NB4 (cell line): ENCODE results near the gene PAX3.
A peak's percentile ranks its signal among the peaks of the same experiment; 100 is the strongest.

Experiments
- DNase-seq: peaks from one replicate; pipeline ENCODE4 v3.0.0; 2010; ENCODE audit warnings: low read depth
- H3K4me3 ChIP-seq: one replicate; pipeline ENCODE4 v1.5.1; 2011; ENCODE audit warnings: mild to moderate bottlenecking, low read depth, low read length, moderate library complexity
- CTCF ChIP-seq: IDR thresholded peaks from one replicate; pipeline ENCODE4 v1.5.1; 2012; ENCODE audit warnings: low read depth, low read length
- MYC ChIP-seq: IDR thresholded peaks from 2 replicates; pipeline ENCODE4 v1.6.1; 2011; ENCODE audit warnings: low read depth, low read length
- POLR2A ChIP-seq: IDR thresholded peaks from 2 replicates; pipeline ENCODE4 v1.6.1; 2011; ENCODE audit warnings: mild to moderate bottlenecking; ENCODE audit not compliant: insufficient read length; ENCODE audit errors: extremely low read depth
- TF ChIP-seq, protein P1 (sequence below): IDR thresholded peaks from 2 replicates; pipeline ENCODE4 v1.6.1; 2011; ENCODE audit warnings: low read depth, low read length

PAX3 gene

DNA sequence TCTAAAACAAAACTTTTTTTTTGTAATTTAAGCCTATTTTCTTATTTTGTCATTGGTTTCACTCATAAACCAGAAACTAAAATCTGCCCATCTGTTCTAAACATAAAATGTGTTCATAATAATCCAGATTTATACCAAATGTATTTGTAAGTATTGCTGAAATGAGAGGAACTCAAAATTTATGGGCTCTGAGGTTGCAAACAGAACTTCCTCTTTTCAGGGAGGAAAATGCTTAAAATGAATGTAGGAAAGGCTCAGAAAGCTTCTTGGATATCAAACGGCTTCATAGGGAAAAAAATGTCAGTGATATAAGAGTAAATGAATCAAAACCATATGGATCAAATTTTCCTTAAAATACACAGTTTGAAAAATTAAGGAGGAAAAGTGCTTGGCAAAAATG lies 83.9 kb downstream of the PAX3 start:
- TF ChIP-seq, protein P1, sequence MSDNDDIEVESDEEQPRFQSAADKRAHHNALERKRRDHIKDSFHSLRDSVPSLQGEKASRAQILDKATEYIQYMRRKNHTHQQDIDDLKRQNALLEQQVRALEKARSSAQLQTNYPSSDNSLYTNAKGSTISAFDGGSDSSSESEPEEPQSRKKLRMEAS: no peak
- TF ChIP-seq CTCF (no peak), MYC (no peak), POLR2A (no peak)
- H3K4me3 ChIP-seq: no peak overlapping the region
- DNase-seq: peak; percentile 57

DNA sequence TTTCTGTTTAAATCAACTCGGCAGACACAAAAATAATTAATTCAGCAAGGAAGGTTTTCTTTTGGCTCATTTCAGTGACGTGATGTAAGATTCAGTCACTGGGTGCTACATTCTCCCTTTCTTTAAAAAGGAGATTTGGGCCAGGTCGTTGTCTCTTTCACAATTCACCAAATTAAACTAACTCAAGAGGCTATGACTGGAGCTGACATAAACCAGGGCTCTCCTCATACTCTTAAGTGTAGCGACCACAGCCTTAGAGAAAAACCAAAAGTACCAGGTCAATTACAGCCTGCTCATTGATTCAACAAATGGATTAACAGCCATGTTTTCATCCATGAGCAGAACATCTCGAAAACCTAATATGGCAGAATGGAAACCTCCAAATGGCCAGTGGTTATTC lies 85.7 kb downstream of the PAX3 start:
- H3K4me3 ChIP-seq: no peak overlapping the region
- TF ChIP-seq POLR2A: no peak
- no peak for DNase-seq

DNA sequence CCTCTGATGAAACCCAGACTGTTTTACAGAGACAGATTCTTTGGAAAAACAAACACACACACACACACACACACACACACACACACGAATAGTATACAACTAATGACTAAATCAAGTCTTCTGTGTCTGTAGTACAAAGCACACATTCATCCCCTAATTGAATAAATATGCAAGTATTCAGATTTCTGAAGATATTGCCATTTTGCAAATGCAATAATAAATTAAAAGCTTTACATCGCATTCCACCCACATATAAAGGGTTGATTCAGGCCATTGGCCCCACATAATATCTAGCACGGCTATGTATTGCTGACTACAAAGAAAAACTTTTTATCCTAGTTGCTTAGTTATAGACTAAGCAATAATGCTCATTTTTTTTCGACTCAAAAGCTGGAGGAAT lies 86.2 kb downstream of the PAX3 start:
- no peak for TF ChIP-seq MYC
- TF ChIP-seq POLR2A: no peak
- TF ChIP-seq, protein P1: no peak
- no peak for TF ChIP-seq CTCF
- H3K4me3 ChIP-seq: no peak overlapping the region
- DNase-seq: no peak

DNA sequence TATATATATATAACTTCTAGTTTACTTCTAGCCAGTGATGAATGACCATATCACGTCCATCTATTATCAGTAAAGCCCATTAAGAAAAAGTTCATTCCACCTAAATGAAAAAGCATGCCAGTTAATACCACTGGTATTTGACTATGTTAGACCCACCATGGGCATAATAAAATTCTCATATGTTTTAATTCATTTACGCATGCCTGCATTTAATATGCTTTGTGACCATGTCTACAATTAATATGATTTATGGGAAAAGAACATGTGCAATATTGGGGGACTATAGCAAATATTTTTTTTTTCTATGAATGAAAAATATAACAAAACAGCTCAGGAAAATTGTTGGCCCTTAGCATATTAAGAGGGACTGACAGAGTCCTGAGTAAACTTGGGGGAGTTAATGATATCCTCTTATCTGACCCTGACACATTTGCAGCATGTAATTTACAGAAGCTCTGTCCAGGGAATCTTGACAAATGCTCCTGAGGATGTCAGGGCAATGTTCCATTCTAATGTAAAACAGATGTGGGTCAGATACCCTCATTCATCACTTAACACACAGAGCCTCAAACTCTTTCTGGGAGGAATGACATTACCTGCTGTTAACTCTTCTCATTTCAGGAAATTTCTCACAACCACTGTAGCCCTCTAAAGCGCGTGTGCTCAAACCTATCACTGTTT lies 90.6 kb downstream of the PAX3 start:
- no peak for DNase-seq
- TF ChIP-seq, protein P1: no peak
- TF ChIP-seq POLR2A: no peak
- no peak for TF ChIP-seq MYC
- no peak for TF ChIP-seq CTCF
- H3K4me3 ChIP-seq: no peak overlapping the region

DNA sequence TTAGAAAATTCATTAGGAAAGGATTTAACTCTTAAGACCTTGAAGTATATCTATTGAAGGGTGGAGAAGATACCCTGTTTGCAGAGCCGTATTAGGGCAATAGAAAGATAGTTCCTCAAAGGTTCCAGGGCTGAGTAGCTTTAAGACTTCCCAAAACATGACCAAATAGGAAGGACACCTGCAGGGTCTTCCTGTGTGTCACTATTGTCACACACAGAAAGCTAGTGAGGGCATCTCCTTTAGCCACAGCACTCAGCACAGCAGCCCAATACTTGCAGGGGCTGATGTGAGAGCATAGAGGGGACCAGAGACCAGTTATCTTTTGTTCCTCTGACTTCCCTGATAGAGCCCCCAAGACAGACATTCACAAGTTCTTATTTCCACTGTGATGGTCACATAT lies 93.7 kb downstream of the PAX3 start:
- H3K4me3 ChIP-seq: no peak overlapping the region
- peak; percentile 70 for DNase-seq
- TF ChIP-seq MYC (no peak), POLR2A (no peak), CTCF (no peak)
- TF ChIP-seq, protein P1: no peak

DNA sequence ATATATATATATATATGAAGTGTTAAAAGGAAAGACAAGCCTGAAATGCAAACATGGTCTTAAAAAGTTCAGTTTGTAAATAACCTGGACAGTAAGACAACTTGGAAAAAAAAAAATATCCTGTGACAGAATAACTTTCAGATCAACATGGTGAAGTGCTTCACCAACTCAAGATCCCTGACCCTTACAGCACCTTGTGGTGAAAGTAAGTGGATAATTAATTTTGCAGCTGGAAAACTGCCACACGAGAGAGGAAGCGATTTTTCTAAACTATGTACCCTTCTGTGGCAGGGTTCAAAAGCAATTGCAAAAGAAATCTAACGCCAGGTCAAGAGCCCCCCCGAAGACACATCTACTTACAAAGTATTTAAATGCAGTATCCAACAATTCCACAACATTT lies 95.8 kb downstream of the PAX3 start:
- DNase-seq: no peak
- TF ChIP-seq, protein P1: no peak
- no peak overlapping the region for H3K4me3 ChIP-seq

DNA sequence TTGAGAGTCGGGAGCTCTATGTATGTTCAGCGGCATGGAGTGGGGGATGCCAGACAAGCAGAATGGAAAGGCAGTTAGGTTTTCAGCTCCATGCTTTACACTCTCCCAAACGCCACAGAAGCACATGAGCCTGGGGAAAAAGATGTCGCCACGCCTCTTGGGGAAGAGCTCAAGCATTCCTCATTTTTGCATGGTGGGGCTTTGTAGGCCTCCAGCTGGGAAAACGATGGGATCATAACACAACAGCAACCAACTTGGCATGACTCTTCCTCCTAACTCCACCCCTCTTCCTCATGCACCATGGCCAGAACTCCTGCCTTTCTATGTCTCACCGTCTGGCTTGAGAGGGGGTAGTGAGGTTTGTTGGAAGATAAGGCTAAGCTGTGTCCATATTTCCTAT lies 102.6 kb downstream of the PAX3 start:
- TF ChIP-seq, protein P1: no peak
- TF ChIP-seq MYC: no peak
- no peak for TF ChIP-seq CTCF
- TF ChIP-seq POLR2A: no peak
- no peak overlapping the region for H3K4me3 ChIP-seq
- DNase-seq: no peak
